SW 1271 (cell line): ENCODE results near the gene TBC1D9.
"Not testable (repeated sequence)": the region's sequence is repeated elsewhere in the genome, so short reads cannot be mapped to it uniquely, and the experiment has no call there.

Source experiments
- DNase-seq, 2 experiments: peaks; one replicate each; lab custom pipeline; 2025; lab: John Stamatoyannopoulos, UW

Gene TBC1D9

GRCh38 chr4:140753329-140753728 lies 2.9 kb downstream of the TBC1D9 start:
- DNase-seq: no peak

- DNase-seq: no peak
These were observed 3.7 kb downstream of the TBC1D9 start for GRCh38 chr4:140752291-140753068.

- DNase-seq: no peak
These were observed 5.7 kb downstream of the TBC1D9 start for GRCh38 chr4:140750470-140750869.

- DNase-seq: no peak
These were observed 8.0 kb downstream of the TBC1D9 start for GRCh38 chr4:140748171-140748570.

- DNase-seq: not testable (repeated sequence)
These were observed 9.6 kb downstream of the TBC1D9 start for GRCh38 chr4:140746546-140746945.

GRCh38 chr4:140744421-140744820 lies 11.8 kb downstream of the TBC1D9 start:
- DNase-seq: no peak

- DNase-seq: peak in 1 of 2 experiments; percentile 7
These were observed 12.8 kb downstream of the TBC1D9 start for GRCh38 chr4:140743194-140743931.

GRCh38 chr4:140742838-140743193 lies 13.4 kb downstream of the TBC1D9 start:
- DNase-seq: no peak

GRCh38 chr4:140740906-140741670 lies 15.1 kb downstream of the TBC1D9 start:
- no peak for DNase-seq

- no peak for DNase-seq
These were observed 15.8 kb downstream of the TBC1D9 start for GRCh38 chr4:140740422-140740821.

- DNase-seq: no peak
These were observed 16.2 kb downstream of the TBC1D9 start for GRCh38 chr4:140739971-140740370.

- no peak for DNase-seq
These were observed 18.0 kb downstream of the TBC1D9 start for GRCh38 chr4:140738139-140738538.

- no peak for DNase-seq
These were observed 19.4 kb downstream of the TBC1D9 start for GRCh38 chr4:140736669-140737343.

GRCh38 chr4:140735779-140736391 lies 20.3 kb downstream of the TBC1D9 start:
- no peak for DNase-seq

GRCh38 chr4:140735317-140735716 lies 20.9 kb downstream of the TBC1D9 start:
- no peak for DNase-seq

GRCh38 chr4:140732780-140733179 lies 23.4 kb downstream of the TBC1D9 start:
- DNase-seq: no peak

- no peak for DNase-seq
These were observed 26.7 kb downstream of the TBC1D9 start for GRCh38 chr4:140729344-140730049.

- peak in 1 of 2 experiments; percentile 39 for DNase-seq
These were observed 29.2 kb downstream of the TBC1D9 start for GRCh38 chr4:140726776-140727500.

- DNase-seq: no peak
These were observed 30.6 kb downstream of the TBC1D9 start for GRCh38 chr4:140725556-140725955.

GRCh38 chr4:140724760-140725159 lies 31.4 kb downstream of the TBC1D9 start:
- DNase-seq: no peak
